IMR-90 (cell line): ENCODE results near the gene OVCA2. TPM values are rescaled to one million over a fixed set of nuclear protein-coding genes. Genes with fewer than 3 reads are reported as not detected.

Source experiments
- ATAC-seq: fragments of 200-7000 bp; cut with Tn5 transposase; 2 replicates; pipeline ENCODE4 v1.9.1; 2020; ENCODE audit warnings: low read depth, mild to moderate bottlenecking, moderate library complexity
- BruUV-seq: library from RNA; stranded (reverse); fragments of 400-500 nt; replicated peaks from 2 replicates; lab custom pipeline; 2021; lab: Mats Ljungman, UMichigan
- CTCF ChIA-PET: fragments of 300-600 bp; formaldehyde crosslinking; extraction: SDS; loops from one replicate; lab custom pipeline; 2021; ENCODE audit warnings: antibody characterized with exemption; lab: Yijun Ruan, JAX
- POLR2A ChIA-PET: fragments of 300-600 bp; sonication (Branson Sonifier 250); formaldehyde crosslinking; loops from one replicate; lab custom pipeline; 2022; ENCODE audit warnings: antibody characterized with exemption; ENCODE audit not compliant: unreplicated experiment; lab: Charles Lee
- DNase-seq: peaks from one replicate; pipeline ENCODE4 v3.0.0; 2013
- H2AFZ ChIP-seq: replicated peaks from 2 replicates; pipeline ENCODE3; 2013; ENCODE audit warnings: low read length, mild to moderate bottlenecking; ENCODE audit not compliant: poor library complexity
- H2AK5ac ChIP-seq: 2 replicates; pipeline ENCODE4 v1.6.1; 2013; ENCODE audit warnings: low read depth, low read length, inconsistent platforms
- H2AK9ac ChIP-seq: replicated peaks from 2 replicates; pipeline ENCODE3; 2013; ENCODE audit warnings: mild to moderate bottlenecking, low read depth, low read length, moderate library complexity; ENCODE audit not compliant: poor library complexity
- H2BK120ac ChIP-seq: 2 replicates; pipeline ENCODE4 v1.6.1; 2013; ENCODE audit warnings: low read depth, low read length, inconsistent platforms
- H2BK15ac ChIP-seq: 3 replicates; pipeline ENCODE4 v1.6.1; 2013; ENCODE audit warnings: low read depth, low read length, inconsistent platforms
- H2BK20ac ChIP-seq: 2 replicates; pipeline ENCODE4 v1.6.1; 2013; ENCODE audit warnings: low read depth, mild to moderate bottlenecking, inconsistent platforms, low read length, moderate library complexity
- H2BK5ac ChIP-seq: 2 replicates; pipeline ENCODE4 v1.6.1; 2013; ENCODE audit warnings: mild to moderate bottlenecking, low read depth, low read length, inconsistent platforms; ENCODE audit not compliant: poor library complexity, severe bottlenecking
- H3K14ac ChIP-seq: replicated peaks from 2 replicates; pipeline ENCODE4 v1.6.1; 2013; ENCODE audit warnings: low read depth, low read length, inconsistent platforms
- H3K18ac ChIP-seq: 2 replicates; pipeline ENCODE4 v1.6.1; 2013; ENCODE audit warnings: low read depth, low read length, control low read depth
- H3K23ac ChIP-seq: 2 replicates; pipeline ENCODE4 v1.6.1; 2013; ENCODE audit warnings: low read depth, low read length, inconsistent platforms
- H3K27ac ChIP-seq: 2 replicates; pipeline ENCODE4 v1.5.1; 2013; ENCODE audit warnings: mild to moderate bottlenecking, control low read depth, low read length; ENCODE audit not compliant: insufficient read depth
- H3K27me3 ChIP-seq: 2 replicates; pipeline ENCODE4 v1.6.1; 2013; ENCODE audit warnings: low read length; ENCODE audit not compliant: control insufficient read depth, insufficient read depth
- H3K36me3 ChIP-seq: 2 replicates; pipeline ENCODE4 v1.6.1; 2013; ENCODE audit warnings: low read length, mixed read lengths; ENCODE audit not compliant: control insufficient read depth, insufficient read depth
- H3K4ac ChIP-seq: 2 replicates; pipeline ENCODE4 v1.6.1; 2013; ENCODE audit warnings: low read depth, low read length, inconsistent platforms
- H3K4me1 ChIP-seq: 2 replicates; pipeline ENCODE4 v1.6.1; 2013; ENCODE audit warnings: low read length, mixed read lengths; ENCODE audit not compliant: control insufficient read depth, insufficient read depth
- H3K4me2 ChIP-seq: 2 replicates; pipeline ENCODE4 v1.6.1; 2013; ENCODE audit warnings: low read depth, mild to moderate bottlenecking, control low read depth, low read length, moderate library complexity
- H3K4me3 ChIP-seq: 2 replicates; pipeline ENCODE4 v1.5.1; 2013; ENCODE audit warnings: low read depth, mild to moderate bottlenecking, control low read depth, low read length, moderate library complexity; ENCODE audit not compliant: insufficient read depth
- H3K56ac ChIP-seq: 2 replicates; pipeline ENCODE4 v1.6.1; 2013; ENCODE audit warnings: low read length, inconsistent platforms; ENCODE audit not compliant: insufficient read depth; ENCODE audit errors: extremely low read depth
- H3K79me1 ChIP-seq, 2 experiments: 2 replicates each; pipeline ENCODE4 v1.6.1; 2013; ENCODE audit warnings: low read length in 2 of 2, inconsistent platforms in 1 of 2, low read depth in 1 of 2
- H3K9ac ChIP-seq: 2 replicates; pipeline ENCODE4 v1.6.1; 2013; ENCODE audit warnings: low read depth, low read length, control low read depth
- H3K9me1 ChIP-seq: 2 replicates; pipeline ENCODE4 v1.6.1; 2013; ENCODE audit warnings: low read length, inconsistent platforms; ENCODE audit not compliant: insufficient read depth
- H3K9me3 ChIP-seq: 2 replicates; pipeline ENCODE4 v1.6.1; 2013; ENCODE audit warnings: low read length; ENCODE audit not compliant: control insufficient read depth, insufficient read depth
- H4K20me1 ChIP-seq: 2 replicates; pipeline ENCODE4 v1.6.1; 2013; ENCODE audit warnings: low read length, inconsistent platforms; ENCODE audit not compliant: insufficient read depth
- H4K5ac ChIP-seq: 2 replicates; pipeline ENCODE4 v1.6.1; 2013; ENCODE audit warnings: mild to moderate bottlenecking, low read depth, low read length, control low read depth
- H4K8ac ChIP-seq, 2 experiments: 2 replicates each; pipeline ENCODE4 v1.6.1; 2013; ENCODE audit warnings: low read depth in 2 of 2, low read length in 2 of 2, control low read depth in 1 of 2, inconsistent platforms in 1 of 2
- H4K91ac ChIP-seq: 2 replicates; pipeline ENCODE4 v1.6.1; 2013; ENCODE audit warnings: low read depth, low read length, inconsistent platforms; ENCODE audit not compliant: insufficient read depth
- CEBPB ChIP-seq: IDR thresholded peaks from 2 replicates; pipeline ENCODE4 v1.6.1; 2012; ENCODE audit warnings: low read depth, low read length, improper control_type of control experiment
- FOS ChIP-seq: fragments of 150-350 bp; IDR thresholded peaks from 2 replicates; pipeline ENCODE4 v1.6.1; 2016; ENCODE audit warnings: low read depth, low read length
- MAFK ChIP-seq: IDR thresholded peaks from 2 replicates; pipeline ENCODE4 v1.6.1; 2012; ENCODE audit warnings: low read depth, low read length, improper control_type of control experiment
- MAZ ChIP-seq: IDR thresholded peaks from 2 replicates; pipeline ENCODE4 v1.6.1; 2012; ENCODE audit warnings: low read depth, mild to moderate bottlenecking, low read length, improper control_type of control experiment, moderate library complexity, borderline replicate concordance
- MXI1 ChIP-seq: IDR thresholded peaks from 2 replicates; pipeline ENCODE4 v1.6.1; 2012; ENCODE audit warnings: low read depth, mild to moderate bottlenecking, low read length, moderate library complexity, borderline replicate concordance
- NFE2L2 ChIP-seq: fragments of 150-350 bp; IDR thresholded peaks from 2 replicates; pipeline ENCODE4 v1.6.1; 2016; ENCODE audit warnings: low read depth, mild to moderate bottlenecking, low read length
- POLR2A ChIP-seq: IDR thresholded peaks from 2 replicates; pipeline ENCODE4 v1.6.1; 2012; ENCODE audit warnings: mild to moderate bottlenecking, low read depth, low read length
- RAD21 ChIP-seq: IDR thresholded peaks from 2 replicates; pipeline ENCODE4 v1.6.1; 2012; ENCODE audit warnings: low read length, improper control_type of control experiment
- RCOR1 ChIP-seq: IDR thresholded peaks from 2 replicates; pipeline ENCODE4 v1.6.1; 2012; ENCODE audit warnings: mild to moderate bottlenecking, low read length, improper control_type of control experiment; ENCODE audit not compliant: insufficient replicate concordance
- WGBS, 2 experiments: methylation state at CpG; one replicate each; pipeline versions ENCODE4 v1.1.5 to v1.1.7; 2013; ENCODE audit warnings: missing lambda C conversion rate in 2 of 2; ENCODE audit not compliant: insufficient read length in 1 of 2; ENCODE audit errors: extremely low coverage in 2 of 2; 5-methylcytosine and 5-hydroxymethylcytosine counted together
- dilution Hi-C: fragments of 300-500 bp; cut with HindIII; formaldehyde crosslinking; loops from one replicate; pipeline ENCODE4 v1.14.3; 2018; ENCODE audit warnings: low sequenced_read_pairs; ENCODE audit not compliant: unreplicated experiment
- in situ Hi-C: fragments of 300-500 bp; cut with MboI; formaldehyde crosslinking; loops from 3 replicates; pipeline ENCODE4 v1.14.3; 2019; ENCODE audit warnings: low sequenced_read_pairs, inconsistent platforms, mixed read lengths
- intact Hi-C: fragments of 100-400 bp; cut with micrococcal nuclease; formaldehyde crosslinking; loops from 2 replicates; pipeline ENCODE4 v1.10.0; 2022
- polyA plus RNA-seq, 3 experiments: library from polyadenylated mRNA; depleted of rRNA; stranded (reverse); fragments of >200 nt; gene quantifications; 2 replicates each; pipeline ENCODE4 v1.2.3, GENCODE V29; 2012; ENCODE audit warnings: low replicate concordance in 1 of 3
- total RNA-seq: library from RNA; depleted of rRNA; stranded (reverse); fragments of >200 nt; gene quantifications from 2 replicates; pipeline ENCODE4 v1.2.3, GENCODE V29; 2012
- TF ChIP-seq, protein P1 (sequence below): fragments of 150-350 bp; IDR thresholded peaks from 2 replicates; pipeline ENCODE4 v1.6.1; 2017; ENCODE audit warnings: mild to moderate bottlenecking, antibody characterized with exemption, low read length, low read depth
- TF ChIP-seq, protein P2 (sequence below): fragments of 150-350 bp; IDR thresholded peaks from 2 replicates; pipeline ENCODE4 v1.6.1; 2016; ENCODE audit warnings: low read depth, mild to moderate bottlenecking, low read length, moderate library complexity, borderline replicate concordance

Gene OVCA2
- total and polyA plus RNA-seq, 2 of the 4 experiments (the other 2 are of a cell fraction) = 38.7 to 46.9 TPM

DNA sequence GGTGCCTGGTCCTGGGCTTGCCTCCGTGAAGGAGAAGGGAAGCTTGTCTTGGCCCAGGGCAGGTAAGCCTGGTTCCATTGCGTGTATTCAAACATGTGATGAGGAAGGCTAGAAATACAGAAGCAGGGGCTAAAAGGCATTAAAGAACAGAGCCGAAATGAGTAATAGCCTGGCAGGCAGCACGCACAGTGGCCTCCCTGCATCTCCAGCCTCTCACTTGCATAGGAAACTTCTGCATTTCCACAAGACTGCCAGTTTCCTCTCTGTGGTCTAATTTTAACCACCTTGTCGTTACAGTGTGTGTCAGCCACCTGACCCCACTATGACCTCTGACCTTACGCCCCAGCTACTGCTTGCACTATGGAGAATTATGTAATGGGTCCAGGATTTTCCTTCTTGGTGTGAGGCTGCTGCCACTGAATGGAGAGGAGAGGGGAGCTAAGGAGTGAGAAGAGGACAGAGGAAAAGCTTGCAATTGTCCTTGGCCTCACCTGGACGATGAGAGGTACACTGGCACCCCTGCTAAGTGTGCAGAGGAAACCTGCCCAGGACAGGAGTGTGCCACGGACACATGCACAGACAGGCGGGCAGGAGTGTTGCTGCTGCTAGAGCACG is 45.9 kb downstream of the OVCA2 start:
- Histone ChIP-seq H2AK9ac (peak overlapping the region; percentile 37), H3K27me3 (no peaks in the 10 kb centered on the region), H3K27ac (no peak overlapping the region), H2AFZ (no peak overlapping the region), H4K5ac (no peak overlapping the region), H3K18ac (no peak overlapping the region), H4K20me1 (no peaks in the 10 kb centered on the region; the same call in 1 of the 2 replicates), H3K4ac (peak overlapping the region; percentile 98), H2AK5ac (peak overlapping the region; percentile 70; the same call in 1 of the 2 replicates), H3K79me1 (peaks cover 10 to 90% of the 10 kb centered on the region in 2 experiments; a peak in 3 of 4 replicates), H3K4me3 (no peak overlapping the region), H3K23ac (no peak overlapping the region; the same call in 1 of the 2 replicates), H2BK120ac (peak overlapping the region; percentile 41; the same call in 1 of the 2 replicates), H3K14ac (peak overlapping the region; percentile 50; the same call in 1 of the 2 replicates), H3K4me2 (no peak overlapping the region), H4K91ac (peak overlapping the region; percentile 83; the same call in 1 of the 2 replicates), H3K9ac (no peak overlapping the region), H2BK20ac (no peak overlapping the region), H2BK5ac (no peak overlapping the region), H3K4me1 (peaks cover 39% of the 10 kb centered on the region), H4K8ac (no peak overlapping the region; a peak in 1 of 4 replicates), H3K9me1 (peaks cover 52% of the 10 kb centered on the region), H3K56ac (no peak overlapping the region), H3K36me3 (peaks cover 3% of the 10 kb centered on the region; the same call in 1 of the 2 replicates), H3K9me3 (no peaks in the 10 kb centered on the region), H2BK15ac (peak overlapping the region; percentile 23; the same call in 1 of the 3 replicates)
- ChIA-PET CTCF (interaction anchor here (1.3 kb wide), 1 partner anchor 12 kb away, joined by 4 read pairs; no protein-coding TSS in a partner anchor), POLR2A (no interaction called here)
- TF ChIP-seq MAFK (no peak), MXI1 (no peak), POLR2A (no peak), MAZ (no peak), NFE2L2 (no peak), FOS (no peak), RCOR1 (no peak), CEBPB (no peak), RAD21 (no peak)
- TF ChIP-seq, protein P1, sequence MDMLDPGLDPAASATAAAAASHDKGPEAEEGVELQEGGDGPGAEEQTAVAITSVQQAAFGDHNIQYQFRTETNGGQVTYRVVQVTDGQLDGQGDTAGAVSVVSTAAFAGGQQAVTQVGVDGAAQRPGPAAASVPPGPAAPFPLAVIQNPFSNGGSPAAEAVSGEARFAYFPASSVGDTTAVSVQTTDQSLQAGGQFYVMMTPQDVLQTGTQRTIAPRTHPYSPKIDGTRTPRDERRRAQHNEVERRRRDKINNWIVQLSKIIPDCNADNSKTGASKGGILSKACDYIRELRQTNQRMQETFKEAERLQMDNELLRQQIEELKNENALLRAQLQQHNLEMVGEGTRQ = no peak
- TF ChIP-seq, protein P2, sequence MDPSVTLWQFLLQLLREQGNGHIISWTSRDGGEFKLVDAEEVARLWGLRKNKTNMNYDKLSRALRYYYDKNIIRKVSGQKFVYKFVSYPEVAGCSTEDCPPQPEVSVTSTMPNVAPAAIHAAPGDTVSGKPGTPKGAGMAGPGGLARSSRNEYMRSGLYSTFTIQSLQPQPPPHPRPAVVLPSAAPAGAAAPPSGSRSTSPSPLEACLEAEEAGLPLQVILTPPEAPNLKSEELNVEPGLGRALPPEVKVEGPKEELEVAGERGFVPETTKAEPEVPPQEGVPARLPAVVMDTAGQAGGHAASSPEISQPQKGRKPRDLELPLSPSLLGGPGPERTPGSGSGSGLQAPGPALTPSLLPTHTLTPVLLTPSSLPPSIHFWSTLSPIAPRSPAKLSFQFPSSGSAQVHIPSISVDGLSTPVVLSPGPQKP = no peak
- no peak for ATAC-seq
- 100% methylated on average over 1 of the region's 10 CpGs; no CpG with 5 or more reads in 1 of the 2 experiments for WGBS, 2 experiments
- in situ Hi-C loops (no loop called here), intact Hi-C loops (no loop called here), dilution Hi-C loops (no loop called here)
- peak; percentile 12 for DNase-seq
- BruUV-seq = no TSS peak
